ENCODE results near the gene TMEM132A. TPM values are rescaled to one million over a fixed set of nuclear protein-coding genes. Genes with fewer than 3 reads are reported as not detected.

The TMEM132A gene
- polyA plus RNA-seq, 1 experiment = 17.9 TPM

GRCh38 chr11:60928563-60929001 lies 4.3 kb downstream of the TMEM132A start:
- Histone ChIP-seq H3K27me3 (ENCODE audit: control insufficient read depth, insufficient read depth, low read length) (no peaks in the 10 kb centered on the region), H3K36me3 (ENCODE audit: control insufficient read depth, insufficient read depth, low read length) (peaks cover 15% of the 10 kb centered on the region), H3K4me3 (ENCODE audit: low read depth, low read length) (no peak overlapping the region)
- ChIA-PET POLR2A (no interaction called here), CTCF (interaction anchor here (0.9 to 1.0 kb wide), 2 partner anchors 11 to 25 kb away, joined by 3 to 4 read pairs; no protein-coding TSS in a partner anchor)
- TF ChIP-seq CTCF (IDR thresholded peaks at IDR 0.05; ENCODE audit: insufficient read depth, low read depth, low read length) = no peak
- no peak for DNase-seq (ENCODE audit: low read depth)

GRCh38 chr11:60929764-60930163 lies 5.5 kb downstream of the TMEM132A start:
- no peak for TF ChIP-seq CTCF (IDR thresholded peaks at IDR 0.05; ENCODE audit: insufficient read depth, low read depth, low read length)
- ChIA-PET POLR2A (no interaction called here), CTCF (interaction anchor here (0.8 kb wide), 1 partner anchor 10 kb away, joined by 3 read pairs; no protein-coding TSS in a partner anchor)
- Histone ChIP-seq H3K27me3 (ENCODE audit: control insufficient read depth, insufficient read depth, low read length) (no peaks in the 10 kb centered on the region), H3K4me3 (ENCODE audit: low read depth, low read length) (no peak overlapping the region), H3K36me3 (ENCODE audit: control insufficient read depth, insufficient read depth, low read length) (peaks cover 15% of the 10 kb centered on the region)
- no peak for DNase-seq (ENCODE audit: low read depth)

- ChIA-PET CTCF (interaction anchor here (1.6 kb wide), 1 partner anchor 20 kb away, joined by 3 read pairs; no protein-coding TSS in a partner anchor), POLR2A (no interaction called here)
- no peak for DNase-seq (ENCODE audit: low read depth)
- Histone ChIP-seq H3K4me3 (ENCODE audit: low read depth, low read length) (no peak overlapping the region), H3K27me3 (ENCODE audit: control insufficient read depth, insufficient read depth, low read length) (no peaks in the 10 kb centered on the region), H3K36me3 (ENCODE audit: control insufficient read depth, insufficient read depth, low read length) (peaks cover 15% of the 10 kb centered on the region)
- TF ChIP-seq CTCF (IDR thresholded peaks at IDR 0.05; ENCODE audit: insufficient read depth, low read depth, low read length) = no peak
These were observed 6.1 kb downstream of the TMEM132A start for GRCh38 chr11:60930394-60930793.

GRCh38 chr11:60931917-60932316 lies 7.7 kb downstream of the TMEM132A start:
- Histone ChIP-seq H3K4me3 (ENCODE audit: low read depth, low read length) (no peak overlapping the region), H3K27me3 (ENCODE audit: control insufficient read depth, insufficient read depth, low read length) (no peaks in the 10 kb centered on the region), H3K36me3 (ENCODE audit: control insufficient read depth, insufficient read depth, low read length) (peaks cover 17% of the 10 kb centered on the region)
- TF ChIP-seq CTCF (IDR thresholded peaks at IDR 0.05; ENCODE audit: insufficient read depth, low read depth, low read length) = no peak
- no peak for DNase-seq (ENCODE audit: low read depth)
- POLR2A ChIA-PET = no interaction called here
- CTCF ChIA-PET = no interaction called here

GRCh38 chr11:60932605-60933356 lies 8.5 kb downstream of the TMEM132A start:
- peaks cover 12% of the 10 kb centered on the region for H3K36me3 ChIP-seq (ENCODE audit: control insufficient read depth, insufficient read depth, low read length)

More at GRCh38 chr11:60932605-60933356, 8.5 kb downstream of the TMEM132A start:
- DNase-seq (ENCODE audit: low read depth) = no peak
- TF ChIP-seq CTCF (IDR thresholded peaks at IDR 0.05; ENCODE audit: insufficient read depth, low read depth, low read length) = no peak
- POLR2A ChIA-PET = no interaction called here
- Histone ChIP-seq H3K27me3 (ENCODE audit: control insufficient read depth, insufficient read depth, low read length) (no peaks in the 10 kb centered on the region), H3K4me3 (ENCODE audit: low read depth, low read length) (no peak overlapping the region)
- CTCF ChIA-PET = no interaction called here
